T-helper 2 cell treated with Interferon-gamma antibody and Interleukin-4, amounts not matched to agents 100 ng/mL and 5 ng/mL, for 36 hours (primary cell): Measurements from ENCODE around the gene GATAD2A. TPM values are rescaled to one million over a fixed set of nuclear protein-coding genes. Genes with fewer than 3 reads are reported as not detected.
"Not testable (repeated sequence)": the region's sequence is repeated elsewhere in the genome, so short reads cannot be mapped to it uniquely, and the experiment has no call there.

ENCODE experiments used
- intact Hi-C: fragments of 100-400 bp; cut with micrococcal nuclease; formaldehyde crosslinking; loops from one replicate; pipeline ENCODE4 v1.15.1; 2023
- total RNA-seq: library from RNA; stranded (reverse); gene quantifications from 2 replicates; pipeline ENCODE4 v1.2.3, GENCODE V29; 2022

Gene GATAD2A
- total RNA-seq, 1 donor from 2014 or later, result 123 TPM

GRCh38 chr19:19461671-19462622 lies 56.5 kb downstream of the GATAD2A start:
- intact Hi-C loops, result loop anchor here (5.0 kb wide), 1 partner anchor 75 kb away; no protein-coding TSS in a partner anchor

- intact Hi-C loops, result loop anchor here (5.0 kb wide), 1 partner anchor 76 kb away; no protein-coding TSS in a partner anchor
Measured at GRCh38 chr19:19463348-19464117, 58.1 kb downstream of the GATAD2A start.

DNA sequence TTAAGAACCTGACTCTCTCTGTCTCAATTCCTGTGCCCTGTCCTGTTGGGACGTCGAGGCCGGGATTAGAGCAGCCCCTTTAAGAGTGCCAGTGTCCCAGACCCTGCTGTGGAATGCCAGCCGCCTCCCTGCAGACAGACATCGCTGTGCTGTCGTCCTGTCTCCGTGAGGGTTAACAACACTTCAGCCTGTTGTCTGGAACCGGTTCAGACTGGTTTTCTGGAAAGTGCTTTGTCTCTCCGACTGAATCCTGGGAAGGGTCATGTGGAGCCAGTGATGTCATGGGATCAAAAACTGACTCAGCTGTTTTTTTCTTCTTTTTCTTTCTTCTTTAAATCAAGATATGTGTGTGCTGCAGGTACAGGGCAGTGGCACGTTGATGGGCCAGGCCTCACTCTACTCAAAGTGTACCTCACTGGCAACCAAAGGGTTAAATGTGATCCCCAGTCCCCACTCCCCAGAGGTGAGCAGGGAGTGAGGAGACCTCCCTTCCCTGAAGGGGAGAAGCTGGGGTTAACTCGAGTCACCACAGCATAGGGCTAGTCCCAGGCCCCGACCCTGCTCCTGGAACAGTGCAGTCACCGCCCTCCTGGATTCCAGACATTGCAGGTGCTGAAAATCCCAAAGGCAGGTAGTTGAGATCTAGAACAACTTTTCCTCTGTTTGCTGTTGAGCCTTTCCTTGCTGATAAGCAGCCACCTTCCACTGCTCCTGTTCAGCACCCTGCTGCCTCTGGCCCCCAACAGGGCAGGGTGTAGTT lies 59.0 kb downstream of the GATAD2A start:
- intact Hi-C loops, result loop anchor here (5.0 kb wide), 1 partner anchor 77 kb away; no protein-coding TSS in a partner anchor

GRCh38 chr19:19465436-19466070 lies 60.1 kb downstream of the GATAD2A start:
- intact Hi-C loops, result no loop called here

GRCh38 chr19:19466201-19466600 lies 60.7 kb downstream of the GATAD2A start:
- intact Hi-C loops, result no loop called here

GRCh38 chr19:19468424-19469050 lies 63.1 kb downstream of the GATAD2A start:
- intact Hi-C loops, result no loop called here

- intact Hi-C loops, result no loop called here
Measured at GRCh38 chr19:19470579-19470978, 65.1 kb downstream of the GATAD2A start.

- intact Hi-C loops, result no loop called here
Measured at GRCh38 chr19:19471682-19472081, 66.2 kb downstream of the GATAD2A start.

- intact Hi-C loops, result not testable (repeated sequence)
Measured at GRCh38 chr19:19472106-19472505, 66.6 kb downstream of the GATAD2A start.

DNA sequence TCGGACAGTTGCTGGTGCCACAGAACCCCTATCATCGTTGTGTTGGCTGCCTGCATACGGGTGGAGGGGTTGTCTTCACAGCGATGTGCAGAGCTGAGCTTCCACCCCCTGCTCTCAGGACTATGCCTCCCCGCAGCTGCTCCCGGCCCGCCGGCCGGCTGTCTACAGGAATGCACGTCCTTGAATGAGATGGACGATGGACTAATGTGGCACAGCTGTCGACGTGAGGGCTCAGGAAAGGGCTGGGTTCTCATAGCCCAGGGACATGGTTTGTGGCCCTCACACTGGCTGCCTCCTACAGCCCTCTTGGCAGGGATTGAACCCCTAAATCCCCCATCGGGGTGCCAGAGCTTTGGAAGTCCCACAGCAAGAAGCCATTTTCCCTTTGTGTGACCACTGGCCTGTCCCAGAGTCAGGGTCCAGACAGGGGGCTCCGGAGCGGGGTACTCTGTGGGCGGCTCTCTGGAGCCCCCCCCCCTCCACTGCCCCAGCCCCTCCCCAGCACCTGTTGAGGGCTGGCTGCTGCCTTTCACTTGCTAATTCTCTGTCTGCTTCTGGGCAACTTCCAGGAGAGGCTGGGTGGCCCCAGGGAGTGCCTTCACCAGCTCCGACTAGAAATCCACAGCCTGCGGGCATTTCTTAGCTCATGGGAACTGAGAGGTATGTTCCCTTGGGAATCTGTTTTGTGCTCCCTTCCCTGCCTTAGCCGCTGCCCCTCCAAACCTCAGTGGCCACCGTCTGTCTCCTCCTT lies 69.7 kb downstream of the GATAD2A start:
- intact Hi-C loops, result loop anchor here (2.0 kb wide), 1 partner anchor 16 kb away; no protein-coding TSS in a partner anchor

DNA sequence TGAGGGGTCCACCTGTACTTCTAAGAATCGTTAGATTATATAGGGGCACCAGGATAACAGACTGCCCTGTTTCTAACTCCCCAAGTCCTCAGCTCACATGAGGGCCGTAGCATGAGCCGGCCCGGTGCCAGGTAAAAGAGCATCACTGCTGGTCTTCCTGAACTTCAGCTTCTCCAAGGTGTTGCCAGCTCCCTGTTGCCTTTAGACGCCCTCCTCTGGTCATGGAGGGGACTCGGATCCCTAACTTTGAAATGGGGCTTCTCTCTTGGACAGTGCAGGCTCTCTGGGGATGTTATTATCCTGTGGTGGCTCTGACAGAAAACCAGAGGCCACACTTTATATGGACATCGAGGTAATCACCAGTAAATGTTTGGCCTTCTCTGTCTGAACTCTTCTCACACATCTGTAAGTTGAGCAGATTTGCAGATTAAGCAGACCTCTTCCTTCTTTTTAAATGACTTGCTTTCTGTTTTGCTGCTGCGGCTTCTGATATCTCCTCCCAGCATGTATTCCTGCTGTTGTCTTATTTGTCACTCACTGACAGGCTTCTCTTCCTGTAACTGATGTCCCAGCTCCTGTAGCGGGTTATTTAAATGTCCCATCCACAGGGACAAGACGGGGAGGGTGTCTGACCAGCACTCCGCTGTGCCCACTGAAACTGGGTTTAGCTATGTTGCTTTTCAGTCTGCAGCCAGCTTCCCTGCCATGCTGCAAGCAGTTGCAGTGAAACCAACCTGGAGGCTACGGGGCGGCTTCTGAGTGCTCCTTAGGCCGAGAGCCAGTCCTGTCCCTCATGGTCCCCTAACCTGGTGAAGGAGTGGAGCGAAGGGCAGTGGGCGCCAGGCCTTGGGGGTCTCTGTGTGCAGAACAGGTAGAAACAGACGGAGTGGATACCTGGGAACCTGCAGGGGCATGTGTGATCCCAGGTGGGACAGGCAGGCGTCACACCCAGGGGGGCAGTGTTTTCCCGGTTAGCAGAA lies 70.7 kb downstream of the GATAD2A start:
- intact Hi-C loops, result loop anchor here (2.0 kb wide), 1 partner anchor 17 kb away; no protein-coding TSS in a partner anchor

- intact Hi-C loops, result no loop called here
Measured at GRCh38 chr19:19477705-19478383, 72.4 kb downstream of the GATAD2A start.

- intact Hi-C loops, result no loop called here
Measured at GRCh38 chr19:19480688-19481087, 75.2 kb downstream of the GATAD2A start.

DNA sequence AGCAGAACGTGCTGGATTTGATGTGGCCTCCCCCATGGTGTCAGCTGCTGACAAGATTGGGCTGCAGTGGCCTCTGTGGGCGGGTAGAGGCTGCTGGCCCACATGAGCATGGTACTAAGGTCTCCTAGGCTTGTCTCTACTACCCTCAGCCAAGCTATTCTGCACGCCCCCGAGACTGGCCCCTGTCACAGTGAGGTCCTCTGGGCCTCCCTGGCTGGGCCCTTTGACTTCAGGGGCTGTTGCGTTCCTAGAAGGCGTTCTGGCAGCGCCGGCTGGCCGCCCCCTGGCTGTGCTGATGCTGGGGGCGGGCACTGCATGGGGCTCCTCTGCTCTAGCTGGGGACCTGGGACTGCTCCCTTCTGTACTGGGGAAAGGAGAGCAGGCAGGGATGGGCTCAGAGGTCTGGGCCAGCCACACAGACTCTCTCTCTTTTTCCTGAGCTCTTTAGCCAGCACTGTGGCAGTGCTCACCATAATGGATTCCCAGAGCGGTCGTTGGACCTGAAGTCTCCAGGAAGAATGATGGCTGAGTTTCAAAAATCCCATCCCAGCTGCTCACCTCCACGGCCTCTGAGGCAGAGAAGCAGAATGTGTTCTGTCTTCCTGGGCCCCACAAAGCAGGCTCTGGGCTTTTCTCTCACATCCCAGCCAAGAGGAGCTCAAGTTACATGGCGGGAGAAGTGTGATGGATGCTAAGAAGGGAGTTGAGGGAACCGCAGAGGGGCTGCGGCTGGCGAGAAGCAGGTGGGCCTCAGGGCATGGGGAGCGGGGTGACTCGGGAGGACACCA lies 77.5 kb downstream of the GATAD2A start:
- intact Hi-C loops, result no loop called here

- intact Hi-C loops, result no loop called here
Measured at GRCh38 chr19:19485161-19485997, 79.9 kb downstream of the GATAD2A start.

GRCh38 chr19:19485998-19486290 lies 80.5 kb downstream of the GATAD2A start:
- intact Hi-C loops, result no loop called here
